ENCODE measurements around the gene DSG3.

The DSG3 gene, protein sequence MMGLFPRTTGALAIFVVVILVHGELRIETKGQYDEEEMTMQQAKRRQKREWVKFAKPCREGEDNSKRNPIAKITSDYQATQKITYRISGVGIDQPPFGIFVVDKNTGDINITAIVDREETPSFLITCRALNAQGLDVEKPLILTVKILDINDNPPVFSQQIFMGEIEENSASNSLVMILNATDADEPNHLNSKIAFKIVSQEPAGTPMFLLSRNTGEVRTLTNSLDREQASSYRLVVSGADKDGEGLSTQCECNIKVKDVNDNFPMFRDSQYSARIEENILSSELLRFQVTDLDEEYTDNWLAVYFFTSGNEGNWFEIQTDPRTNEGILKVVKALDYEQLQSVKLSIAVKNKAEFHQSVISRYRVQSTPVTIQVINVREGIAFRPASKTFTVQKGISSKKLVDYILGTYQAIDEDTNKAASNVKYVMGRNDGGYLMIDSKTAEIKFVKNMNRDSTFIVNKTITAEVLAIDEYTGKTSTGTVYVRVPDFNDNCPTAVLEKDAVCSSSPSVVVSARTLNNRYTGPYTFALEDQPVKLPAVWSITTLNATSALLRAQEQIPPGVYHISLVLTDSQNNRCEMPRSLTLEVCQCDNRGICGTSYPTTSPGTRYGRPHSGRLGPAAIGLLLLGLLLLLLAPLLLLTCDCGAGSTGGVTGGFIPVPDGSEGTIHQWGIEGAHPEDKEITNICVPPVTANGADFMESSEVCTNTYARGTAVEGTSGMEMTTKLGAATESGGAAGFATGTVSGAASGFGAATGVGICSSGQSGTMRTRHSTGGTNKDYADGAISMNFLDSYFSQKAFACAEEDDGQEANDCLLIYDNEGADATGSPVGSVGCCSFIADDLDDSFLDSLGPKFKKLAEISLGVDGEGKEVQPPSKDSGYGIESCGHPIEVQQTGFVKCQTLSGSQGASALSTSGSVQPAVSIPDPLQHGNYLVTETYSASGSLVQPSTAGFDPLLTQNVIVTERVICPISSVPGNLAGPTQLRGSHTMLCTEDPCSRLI

DNA sequence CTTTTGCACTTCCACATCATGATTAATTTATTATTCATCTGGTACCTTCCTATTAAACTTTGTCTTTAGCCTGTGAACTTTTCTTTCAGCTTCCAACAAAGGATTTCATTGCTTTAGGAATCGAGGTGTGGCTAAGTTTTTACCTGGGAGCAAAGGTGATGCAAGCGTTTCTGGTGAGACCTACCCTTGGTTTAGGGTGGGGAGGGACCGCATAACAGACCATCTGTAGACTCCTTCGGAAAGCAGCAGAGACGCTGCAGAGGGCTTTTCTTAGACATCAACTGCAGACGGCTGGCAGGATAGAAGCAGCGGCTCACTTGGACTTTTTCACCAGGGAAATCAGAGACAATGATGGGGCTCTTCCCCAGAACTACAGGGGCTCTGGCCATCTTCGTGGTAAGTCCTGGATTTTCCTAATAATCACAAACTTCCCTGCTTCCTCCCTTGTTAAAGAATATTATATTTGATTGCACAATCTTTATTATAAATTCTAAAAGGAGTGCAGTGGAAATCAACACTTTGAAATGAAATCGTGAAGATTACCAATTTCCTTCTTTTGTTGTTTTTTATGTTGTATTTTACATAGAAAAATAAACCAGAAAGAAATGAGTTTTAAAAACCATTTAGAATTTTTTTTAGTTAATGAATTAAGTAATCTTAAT is at the start of gene DSG3:
DSG3 (plus strand) TSS at position 212 of the 662 bp plus-strand sequence; CDS start at position 349, 137 bp downstream.
- H3K4me3 ChIP-seq (ENCODE audit: low read depth, low read length) = no peak within 1 kb of the TSS

DNA sequence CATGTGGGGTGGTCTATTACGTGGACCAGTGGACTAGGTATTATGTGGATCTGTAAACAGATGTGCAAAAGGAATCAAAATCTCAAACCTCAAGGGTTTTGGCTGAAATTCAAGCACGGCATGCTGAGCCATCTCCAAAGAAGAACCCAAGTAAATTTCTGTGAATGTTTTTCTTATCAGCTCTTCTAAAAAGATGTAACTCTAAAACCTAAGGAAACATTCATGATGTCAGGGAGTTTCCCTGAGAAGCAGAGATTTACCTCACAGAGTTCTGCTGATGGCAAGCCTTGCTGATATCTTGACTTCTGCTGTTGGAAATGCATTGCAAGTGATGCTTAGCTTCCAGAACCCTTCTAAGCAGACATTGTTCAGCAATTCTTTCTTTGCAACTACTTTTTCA is 49.4 kb upstream of the DSG3 start:
- H3K4me3 ChIP-seq (ENCODE audit: low read depth, low read length) = no peak overlapping the region

DNA sequence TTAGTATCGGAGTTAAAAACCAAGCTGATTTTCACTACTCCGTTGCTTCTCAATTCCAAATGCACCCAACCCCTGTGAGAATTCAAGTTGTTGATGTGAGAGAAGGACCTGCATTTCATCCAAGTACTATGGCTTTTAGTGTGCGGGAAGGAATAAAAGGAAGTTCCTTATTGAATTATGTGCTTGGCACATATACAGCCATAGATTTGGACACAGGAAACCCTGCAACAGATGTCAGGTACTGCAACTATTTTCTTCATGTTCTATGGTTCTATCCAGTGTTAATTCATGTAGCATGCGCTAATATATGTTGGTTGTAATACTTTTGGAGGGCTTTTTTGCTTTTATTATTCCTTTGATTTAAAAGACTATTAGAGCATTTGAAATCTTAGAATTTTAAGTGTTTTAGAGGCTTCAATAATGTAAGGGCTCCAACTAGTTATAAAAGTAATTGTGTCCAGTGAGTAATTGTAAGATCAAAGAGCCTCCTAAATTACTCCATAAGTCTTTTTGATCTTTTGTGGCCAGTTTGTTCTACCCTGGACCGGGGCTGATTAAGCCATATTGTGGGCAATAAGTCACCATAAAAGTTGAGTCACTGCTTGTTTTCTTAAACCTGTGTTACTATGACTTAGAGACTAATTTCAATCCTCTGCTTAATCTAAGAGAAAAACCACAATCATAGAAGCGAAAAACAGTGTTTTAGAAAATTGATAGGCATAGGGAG is 48.1 kb upstream of the DSG3 start:
- no peak overlapping the region for H3K4me3 ChIP-seq (ENCODE audit: low read depth, low read length)

DNA sequence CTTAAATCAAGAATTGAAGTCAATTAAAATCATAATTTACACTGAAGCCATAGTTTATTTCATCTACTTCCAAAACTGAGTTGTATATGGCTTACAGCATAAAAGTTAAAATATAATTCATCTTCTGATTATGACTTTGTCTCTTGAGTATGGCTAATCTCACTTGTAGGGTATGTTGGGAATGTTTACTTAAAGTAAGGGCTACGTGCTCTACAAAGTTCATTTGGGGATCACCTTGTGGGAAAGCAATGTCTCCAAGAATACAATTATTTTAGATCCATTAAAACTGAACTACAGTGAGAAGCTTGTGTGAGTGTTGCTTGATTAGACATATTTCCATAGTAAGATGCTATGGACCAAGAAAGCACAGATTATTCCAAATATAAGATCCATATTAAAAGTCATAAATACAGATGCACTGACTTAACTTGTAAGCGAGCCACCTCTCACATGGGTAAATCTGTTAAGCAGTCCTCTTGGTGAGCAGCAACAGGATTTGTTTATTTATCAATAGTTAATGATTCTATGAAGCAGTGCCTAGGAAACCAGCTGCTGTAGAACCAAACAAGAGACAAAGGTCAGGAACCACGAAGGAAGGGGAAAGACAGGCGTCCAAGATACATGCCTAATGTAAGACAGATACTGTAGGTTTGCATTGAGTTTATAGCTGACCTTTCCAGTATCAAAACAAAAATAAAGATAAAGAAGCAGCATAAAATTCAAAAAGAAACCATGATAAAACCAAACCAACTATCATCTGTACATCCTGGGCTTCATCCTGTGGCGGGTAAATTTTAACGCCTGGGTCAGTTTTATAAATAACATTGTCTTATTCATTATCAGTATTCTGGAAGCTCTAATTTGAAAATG is 46.1 kb upstream of the DSG3 start:
- H3K4me3 ChIP-seq (ENCODE audit: low read depth, low read length) = no peak overlapping the region

DNA sequence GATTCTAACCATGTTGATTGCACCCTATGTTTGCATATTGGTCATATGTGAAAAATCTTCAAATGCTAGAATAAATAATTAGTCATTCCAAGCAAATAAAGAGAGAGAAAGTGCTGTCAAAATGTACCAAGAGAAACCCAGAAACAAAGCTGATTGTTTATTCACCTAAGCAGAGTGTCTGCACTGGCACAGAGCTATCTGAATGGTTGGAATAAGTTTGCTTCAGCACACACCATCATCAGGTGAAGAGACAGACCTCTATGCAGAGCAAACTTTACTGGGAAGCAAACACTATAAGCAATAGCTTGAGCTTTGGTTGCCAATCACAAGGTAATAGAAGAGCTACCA is 45.5 kb upstream of the DSG3 start:
- H3K4me3 ChIP-seq (ENCODE audit: low read depth, low read length) = no peak overlapping the region

DNA sequence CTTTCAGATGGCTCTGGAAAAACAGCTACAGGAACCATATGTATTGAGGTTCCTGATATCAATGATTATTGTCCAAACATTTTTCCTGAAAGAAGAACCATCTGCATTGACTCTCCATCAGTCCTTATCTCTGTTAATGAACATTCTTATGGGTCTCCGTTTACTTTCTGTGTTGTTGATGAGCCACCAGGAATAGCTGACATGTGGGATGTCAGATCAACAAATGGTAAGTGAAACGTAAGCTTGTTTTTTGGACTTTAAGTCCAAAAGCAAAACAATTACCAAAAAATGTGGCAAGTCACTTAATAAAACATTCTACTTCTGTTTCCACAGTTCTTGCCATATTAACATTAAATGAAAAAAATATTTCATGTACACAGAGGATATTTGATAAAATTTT is 44.1 kb upstream of the DSG3 start:
- no peak overlapping the region for H3K4me3 ChIP-seq (ENCODE audit: low read depth, low read length)

DNA sequence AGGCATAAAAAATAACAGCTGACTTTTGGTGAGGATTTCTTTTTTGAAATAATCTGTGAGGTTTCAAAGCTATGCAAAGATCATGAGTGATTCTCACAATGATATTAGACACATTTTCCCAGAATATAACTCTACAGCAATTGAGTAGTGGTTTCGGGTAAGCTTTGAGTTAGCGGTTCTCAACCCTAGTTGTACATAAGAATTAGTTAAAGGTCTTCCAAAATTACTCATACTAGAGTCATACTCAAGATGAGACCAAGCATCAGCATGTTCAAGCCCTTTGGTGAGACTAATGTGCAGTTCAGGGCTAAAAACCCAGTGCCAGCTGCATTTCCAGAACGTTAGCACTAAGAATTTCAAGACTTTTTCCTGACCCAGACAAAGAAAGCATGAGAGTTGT is 39.9 kb upstream of the DSG3 start:
- H3K4me3 ChIP-seq (ENCODE audit: low read depth, low read length) = no peak overlapping the region

DNA sequence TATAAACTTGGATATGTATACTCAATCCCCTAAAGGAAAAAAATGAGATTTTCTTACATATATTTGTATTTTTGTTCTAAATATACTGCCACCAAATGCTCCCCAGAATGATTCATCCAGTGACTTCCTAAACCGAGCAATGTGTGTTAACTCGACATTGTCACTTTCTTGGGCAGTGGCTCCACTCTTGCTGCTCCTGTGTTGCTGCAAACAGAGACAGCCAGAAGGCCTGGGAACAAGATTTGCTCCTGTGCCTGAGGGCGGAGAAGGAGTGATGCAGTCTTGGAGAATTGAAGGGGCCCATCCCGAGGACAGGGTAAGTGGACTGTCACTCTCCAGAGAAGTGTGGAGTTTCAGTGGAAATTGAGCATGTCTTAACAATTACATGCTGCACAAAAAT is 38.3 kb upstream of the DSG3 start:
- no peak overlapping the region for H3K4me3 ChIP-seq (ENCODE audit: low read depth, low read length)

DNA sequence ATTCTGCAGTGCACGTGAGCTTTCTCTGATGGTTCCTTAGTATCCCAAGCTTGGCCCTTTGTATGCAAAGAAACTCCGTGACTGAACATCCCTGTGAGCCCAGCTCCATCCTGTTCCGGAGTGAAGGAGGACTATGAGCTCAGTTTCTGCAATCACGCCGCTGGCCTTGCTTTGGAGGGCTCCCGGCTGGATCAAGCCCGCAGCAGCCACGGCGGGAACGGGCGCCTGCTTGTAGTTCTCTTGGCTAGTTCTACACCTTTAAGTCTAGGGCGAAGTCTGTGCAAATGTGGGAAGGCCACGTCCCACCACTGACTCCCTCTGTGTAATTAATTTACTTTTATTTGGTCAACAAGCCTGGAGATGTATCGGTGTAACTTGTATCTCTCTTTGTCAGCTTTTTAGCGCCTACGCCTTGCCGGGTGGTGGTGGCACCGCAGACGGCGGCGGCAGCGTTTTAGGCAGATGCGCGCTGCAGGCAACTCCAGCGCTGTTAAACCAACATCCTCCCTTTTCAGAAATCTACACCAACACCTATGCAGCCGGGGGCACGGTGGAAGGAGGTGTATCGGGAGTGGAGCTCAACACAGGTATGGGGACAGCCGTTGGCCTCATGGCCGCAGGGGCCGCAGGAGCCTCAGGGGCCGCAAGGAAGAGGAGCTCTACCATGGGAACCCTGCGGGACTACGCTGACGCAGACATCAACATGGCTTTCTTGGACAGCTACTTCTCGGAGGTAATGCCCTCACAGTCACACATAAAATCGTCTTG is 36.6 kb upstream of the DSG3 start:
- H3K4me3 ChIP-seq (ENCODE audit: low read depth, low read length) = no peak overlapping the region

DNA sequence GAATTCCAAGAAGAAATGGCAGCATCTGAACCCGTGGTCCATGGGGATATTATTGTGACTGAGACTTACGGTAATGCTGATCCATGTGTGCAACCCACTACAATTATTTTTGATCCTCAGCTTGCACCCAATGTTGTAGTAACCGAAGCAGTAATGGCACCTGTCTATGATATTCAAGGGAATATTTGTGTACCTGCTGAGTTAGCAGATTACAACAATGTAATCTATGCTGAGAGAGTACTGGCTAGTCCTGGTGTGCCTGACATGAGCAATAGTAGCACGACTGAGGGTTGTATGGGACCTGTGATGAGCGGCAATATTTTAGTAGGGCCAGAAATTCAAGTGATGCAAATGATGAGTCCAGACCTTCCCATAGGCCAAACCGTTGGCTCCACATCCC is 34.4 kb upstream of the DSG3 start:
- no peak overlapping the region for H3K4me3 ChIP-seq (ENCODE audit: low read depth, low read length)

DNA sequence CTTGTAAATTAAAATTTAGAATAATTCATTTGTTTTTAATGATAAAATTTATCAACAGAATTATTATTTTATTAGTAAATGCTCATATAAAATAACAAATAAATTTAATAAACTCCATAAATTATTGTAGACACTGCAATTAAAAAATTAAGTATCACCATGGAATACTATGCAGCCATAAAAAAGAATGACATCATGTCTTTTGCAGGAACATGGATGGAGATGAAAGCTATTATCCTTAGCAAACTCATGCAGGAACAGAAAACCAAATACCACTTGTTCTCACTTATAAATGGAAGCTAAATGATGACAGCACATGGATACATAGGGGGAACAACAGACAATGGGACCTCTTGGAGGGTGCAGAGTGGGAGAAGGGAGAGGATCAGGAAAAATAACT is 29.7 kb upstream of the DSG3 start:
- H3K4me3 ChIP-seq (ENCODE audit: low read depth, low read length) = no peak overlapping the region

DNA sequence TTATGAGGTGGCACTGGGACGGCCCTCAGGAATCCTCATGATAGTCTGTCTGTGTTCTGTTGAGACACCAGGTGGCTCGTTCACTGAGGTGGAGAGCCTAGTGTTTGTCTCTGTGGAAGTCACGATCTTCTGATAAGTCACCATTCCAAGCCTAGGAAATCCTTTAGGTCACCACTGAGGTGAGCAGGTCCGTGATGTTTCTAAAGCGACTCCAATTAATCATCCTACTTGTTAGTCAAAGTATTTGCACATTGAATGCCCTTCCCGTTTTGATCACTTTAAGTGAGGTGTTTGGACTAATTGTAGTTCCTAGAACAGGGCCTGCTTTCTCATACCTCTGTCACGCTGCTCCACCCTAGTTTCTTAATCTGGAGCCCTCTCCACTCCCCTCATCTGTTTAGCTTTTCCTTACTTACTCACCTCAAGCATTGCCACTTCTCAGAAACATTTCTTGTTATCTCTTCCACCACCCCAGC is 28.0 kb upstream of the DSG3 start:
- no peak overlapping the region for H3K4me3 ChIP-seq (ENCODE audit: low read depth, low read length)

DNA sequence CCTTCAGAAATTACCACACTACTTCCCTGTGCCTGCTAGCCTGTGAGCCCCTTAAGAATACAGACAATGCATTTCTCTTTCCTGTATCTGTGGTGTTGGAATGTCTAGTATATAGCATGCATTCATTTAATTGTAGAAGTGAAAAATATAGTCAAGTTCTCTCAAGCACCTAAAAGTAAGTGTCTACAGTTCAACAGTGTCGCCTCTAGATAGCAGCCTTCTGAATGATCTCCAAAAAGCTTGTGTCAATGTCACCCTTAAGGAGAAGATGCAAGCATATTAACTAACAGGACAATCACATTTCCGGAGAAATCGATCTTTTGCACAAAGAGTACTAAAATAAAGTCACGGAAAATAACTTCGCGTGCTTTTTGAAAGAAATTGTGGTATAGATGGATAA is 27.5 kb upstream of the DSG3 start:
- no peak overlapping the region for H3K4me3 ChIP-seq (ENCODE audit: low read depth, low read length)

DNA sequence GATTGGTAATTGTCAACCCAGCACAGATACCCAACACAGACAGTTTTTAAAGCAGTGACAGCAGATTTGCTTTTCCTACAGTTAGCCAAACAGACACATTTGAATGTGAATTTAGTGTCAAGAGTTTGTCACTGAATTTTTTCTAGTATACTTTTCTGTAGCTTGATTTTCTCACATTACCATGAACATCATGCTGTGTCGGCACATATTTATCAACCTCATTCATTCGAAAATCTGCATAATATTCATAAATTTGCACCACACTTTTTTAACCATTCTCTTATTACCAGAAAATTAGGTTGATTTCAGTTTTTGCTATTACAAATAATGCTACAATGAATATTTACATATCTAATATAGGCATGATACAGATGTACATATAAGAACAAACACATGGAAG is 27.0 kb upstream of the DSG3 start:
- H3K4me3 ChIP-seq (ENCODE audit: low read depth, low read length) = no peak overlapping the region

DNA sequence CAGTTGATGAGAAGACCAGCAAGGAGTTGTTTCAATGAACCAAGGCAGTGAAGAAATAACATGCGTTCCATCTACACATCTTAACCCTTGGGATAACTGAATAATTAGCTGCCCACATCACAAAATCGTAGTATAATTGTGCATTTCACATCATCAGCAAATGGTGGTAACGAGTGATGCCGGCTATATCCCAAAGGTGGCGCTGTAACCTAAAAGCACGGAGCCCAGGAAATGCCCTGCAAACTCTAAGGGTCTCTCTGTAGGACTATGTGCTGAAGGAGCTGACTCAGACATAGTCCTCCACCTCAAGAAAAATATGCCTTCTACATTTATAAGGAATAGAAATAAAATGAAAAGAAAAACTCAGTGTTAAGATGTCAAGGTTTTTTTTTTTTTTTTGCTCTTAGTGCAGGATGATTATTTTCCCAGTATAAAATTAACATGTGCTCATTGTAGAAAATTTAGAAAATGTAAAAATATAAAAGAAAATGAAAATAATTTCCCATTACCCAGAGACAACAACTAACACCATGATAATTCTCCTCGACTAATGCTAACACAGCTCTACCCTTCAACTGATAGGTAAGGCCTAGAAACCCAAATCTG is 23.1 kb upstream of the DSG3 start:
- H3K4me3 ChIP-seq (ENCODE audit: low read depth, low read length) = no peak overlapping the region

DNA sequence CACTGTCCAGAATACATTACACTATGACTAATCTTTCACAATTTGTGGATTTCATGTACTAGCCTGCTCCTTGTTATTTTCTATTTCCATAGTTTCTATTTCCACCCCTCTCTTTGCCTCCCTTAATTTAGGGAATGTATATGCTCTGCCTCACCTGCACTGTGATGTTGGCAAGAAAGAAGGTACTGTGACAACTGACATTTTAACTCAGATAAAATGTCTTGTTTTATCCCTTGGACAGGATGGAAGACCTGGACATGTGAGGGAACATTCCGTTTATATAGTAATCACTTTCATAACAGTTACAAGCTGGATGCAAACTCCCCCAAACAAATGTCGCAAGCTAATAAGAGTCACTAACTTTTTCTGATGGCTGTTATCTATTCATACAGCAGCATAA is 21.5 kb upstream of the DSG3 start:
- H3K4me3 ChIP-seq (ENCODE audit: low read depth, low read length) = no peak overlapping the region

DNA sequence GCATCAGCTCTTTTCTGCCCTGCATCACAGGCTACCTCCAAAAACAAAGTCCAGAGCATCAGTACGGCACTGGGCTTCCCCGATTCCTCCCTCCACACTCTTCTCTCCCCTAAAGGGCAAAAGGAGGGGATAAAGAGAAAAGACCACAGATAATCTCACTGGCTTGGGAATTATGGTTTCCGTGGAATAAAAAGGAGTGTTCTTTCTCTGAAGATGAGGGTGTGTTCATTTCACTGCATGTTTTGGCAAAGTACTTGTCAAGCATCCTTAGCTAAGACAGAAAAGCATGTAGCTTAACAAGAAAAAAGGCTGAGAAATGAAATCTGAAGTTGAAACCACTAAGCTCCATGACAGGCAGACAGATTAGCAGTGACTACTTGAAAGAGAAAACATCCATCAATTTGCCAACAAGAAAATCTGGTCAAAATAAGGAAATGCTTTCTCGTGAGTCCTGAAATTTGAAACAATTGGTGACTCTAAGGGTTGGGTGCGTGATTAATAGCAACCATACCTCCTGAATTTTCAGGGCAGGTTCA is 20.6 kb upstream of the DSG3 start:
- no peak overlapping the region for H3K4me3 ChIP-seq (ENCODE audit: low read depth, low read length)

DNA sequence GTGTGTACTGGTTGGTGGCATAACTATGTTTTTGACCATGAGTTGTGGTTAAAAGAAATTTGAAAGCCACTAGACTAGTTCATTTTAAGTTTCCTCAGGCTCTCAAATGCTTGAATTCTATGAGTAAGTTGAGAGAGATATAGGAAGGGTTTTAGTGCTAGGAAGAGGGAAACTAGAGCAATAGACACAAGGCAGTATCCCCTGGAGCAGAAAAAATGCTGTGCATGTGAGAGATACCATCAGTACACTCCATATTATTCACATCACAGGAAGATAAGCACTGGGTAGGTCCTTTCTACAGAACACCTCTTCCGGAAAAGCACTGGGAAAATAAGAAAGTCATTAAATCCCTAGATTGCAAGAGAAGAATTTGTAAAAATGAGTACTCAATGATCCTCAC is 19.3 kb upstream of the DSG3 start:
- H3K4me3 ChIP-seq (ENCODE audit: low read depth, low read length) = no peak overlapping the region
